CD14-positive monocyte (primary cell): Measurements from ENCODE around the gene RAMP1. TPM values are rescaled to one million over a fixed set of nuclear protein-coding genes. Genes with fewer than 3 reads are reported as not detected.

Experiments
- DNase-seq, 3 donors: peaks; one replicate each; pipeline ENCODE4 v3.0.0-alpha.2; 2011 to 2022
- H2AFZ ChIP-seq: 2 replicates; pipeline ENCODE4 v1.6.0; 2012; ENCODE audit warnings: mild to moderate bottlenecking, low read depth, low read length, inconsistent platforms; ENCODE audit not compliant: insufficient read depth, poor library complexity, severe bottlenecking
- H3K27ac ChIP-seq, 2 donors: 1 replicate in 1 of 2; 2 replicates in 1 of 2; pipeline ENCODE4 v1.5.1; 2012 to 2013; ENCODE audit warnings: low read length in 2 of 2, control low read depth in 1 of 2, inconsistent platforms in 1 of 2, low read depth in 1 of 2, mild to moderate bottlenecking in 1 of 2
- H3K27me3 ChIP-seq, 2 donors: one replicate each; pipeline versions ENCODE4 v1.6.0 to v1.6.1; 2011 to 2013; ENCODE audit warnings: low read length in 2 of 2; ENCODE audit not compliant: control insufficient read depth in 2 of 2, insufficient read depth in 2 of 2
- H3K36me3 ChIP-seq, 2 donors: replicated peaks in 1 of 2; 1 replicate in 1 of 2; 2 replicates in 1 of 2; pipeline versions ENCODE4 v1.5.1 to v1.6.1; 2012 to 2013; ENCODE audit warnings: low read length in 2 of 2, control low read depth in 1 of 2, inconsistent platforms in 1 of 2, mild to moderate bottlenecking in 1 of 2; ENCODE audit not compliant: insufficient read depth in 2 of 2, control insufficient read depth in 1 of 2
- H3K4me1 ChIP-seq, 2 donors: 1 replicate in 1 of 2; 2 replicates in 1 of 2; pipeline versions ENCODE4 v1.5.1 to v1.6.1; 2012 to 2013; ENCODE audit warnings: low read length in 2 of 2, control low read depth in 1 of 2, inconsistent platforms in 1 of 2, mild to moderate bottlenecking in 1 of 2, moderate library complexity in 1 of 2; ENCODE audit not compliant: insufficient read depth in 2 of 2, control insufficient read depth in 1 of 2
- H3K4me2 ChIP-seq: replicated peaks from 2 replicates; pipeline ENCODE3; 2012; ENCODE audit warnings: low read length, moderate library complexity, mild to moderate bottlenecking; ENCODE audit not compliant: poor library complexity, severe bottlenecking; ENCODE audit errors: extremely low read depth
- H3K4me3 ChIP-seq, 3 experiments: fragments of 200-600 bp in 1 of 3; sonication (generic) in 1 of 3; replicated peaks in 1 of 3; 1 replicate in 2 of 3; 2 replicates in 1 of 3; pipeline ENCODE4 v1.5.1; 2011 to 2013; ENCODE audit warnings: low read length in 3 of 3, mild to moderate bottlenecking in 3 of 3, control low read depth in 2 of 3, low read depth in 2 of 3, inconsistent platforms in 1 of 3, moderate library complexity in 1 of 3
- H3K79me2 ChIP-seq: 2 replicates; pipeline ENCODE4 v1.6.0; 2012; ENCODE audit warnings: mild to moderate bottlenecking, control low read depth, inconsistent platforms, low read length, moderate library complexity; ENCODE audit not compliant: insufficient read depth
- H3K9ac ChIP-seq: 2 replicates; pipeline ENCODE4 v1.6.0; 2017; ENCODE audit warnings: low read length, mild to moderate bottlenecking; ENCODE audit not compliant: insufficient read depth, poor library complexity, severe bottlenecking
- H3K9me3 ChIP-seq, 2 donors: replicated peaks in 1 of 2; 1 replicate in 1 of 2; 2 replicates in 1 of 2; pipeline versions ENCODE4 v1.5.1 to v1.6.1; 2012 to 2013; ENCODE audit warnings: low read length in 2 of 2, control low read depth in 1 of 2; ENCODE audit not compliant: control insufficient read depth in 1 of 2, insufficient read depth in 1 of 2
- H4K20me1 ChIP-seq: 2 replicates; pipeline ENCODE4 v1.6.0; 2012; ENCODE audit warnings: mild to moderate bottlenecking, low read length, control low read depth, moderate library complexity; ENCODE audit not compliant: insufficient read depth
- H3K27ac Mint-ChIP-seq, 7 donors: one replicate each; pipeline ENCODE4 v1.8.0; 2020; ENCODE audit warnings: mild to moderate bottlenecking in 7 of 7, mixed read lengths in 7 of 7, moderate library complexity in 6 of 7, inconsistent platforms in 2 of 7
- H3K27me3 Mint-ChIP-seq, 3 donors: one replicate each; pipeline ENCODE4 v1.8.0; 2021 to 2022; ENCODE audit warnings: low read depth in 3 of 3, mild to moderate bottlenecking in 3 of 3, mixed read lengths in 3 of 3, moderate library complexity in 3 of 3, inconsistent platforms in 1 of 3
- H3K36me3 Mint-ChIP-seq, 2 donors: one replicate each; pipeline ENCODE4 v1.8.0; 2020; ENCODE audit warnings: mixed read lengths in 2 of 2, inconsistent platforms in 1 of 2, mild to moderate bottlenecking in 1 of 2
- H3K4me1 Mint-ChIP-seq: one replicate; pipeline ENCODE4 v1.8.0; 2020; ENCODE audit warnings: mild to moderate bottlenecking, mixed read lengths
- H3K4me3 Mint-ChIP-seq, 2 donors: one replicate each; pipeline ENCODE4 v1.8.0; 2020; ENCODE audit warnings: mild to moderate bottlenecking in 2 of 2, mixed read lengths in 2 of 2, moderate library complexity in 1 of 2
- H3K9me3 Mint-ChIP-seq, 7 donors: one replicate each; pipeline ENCODE4 v1.8.0; 2020 to 2022; ENCODE audit warnings: mixed read lengths in 7 of 7, mild to moderate bottlenecking in 6 of 7, moderate library complexity in 6 of 7, inconsistent platforms in 2 of 7
- WGBS: methylation state at CpG from one replicate; pipeline ENCODE4 v1.1.5; 2013; ENCODE audit warnings: missing lambda C conversion rate; ENCODE audit not compliant: insufficient coverage; 5-methylcytosine and 5-hydroxymethylcytosine counted together
- intact Hi-C, 2 donors: fragments of 100-400 bp; cut with micrococcal nuclease; formaldehyde crosslinking; loops; one replicate each; pipeline versions ENCODE4 v1.15.0 to v1.15.1; 2023
- polyA plus RNA-seq, 3 donors: library from polyadenylated mRNA; depleted of rRNA in 1 of 3; unstranded in 2 of 3; stranded (reverse) in 1 of 3; fragments of 300-500 nt in 2 of 3; fragments of >200 nt in 1 of 3; fragmentation: Illumina TruSeq in 2 of 3; gene quantifications; 1 replicate in 2 of 3; 2 replicates in 1 of 3; pipeline ENCODE4 v1.2.3, GENCODE V29; 2012 to 2021
- TF ChIP-seq, protein P1 (sequence below): fragments of 200-600 bp; IDR thresholded peaks from one replicate; pipeline ENCODE4 v1.8.0; 2022; ENCODE audit warnings: antibody characterized with exemption, mild to moderate bottlenecking

The RAMP1 gene
- polyA plus RNA-seq, 3 donors, result not detected

DNA sequence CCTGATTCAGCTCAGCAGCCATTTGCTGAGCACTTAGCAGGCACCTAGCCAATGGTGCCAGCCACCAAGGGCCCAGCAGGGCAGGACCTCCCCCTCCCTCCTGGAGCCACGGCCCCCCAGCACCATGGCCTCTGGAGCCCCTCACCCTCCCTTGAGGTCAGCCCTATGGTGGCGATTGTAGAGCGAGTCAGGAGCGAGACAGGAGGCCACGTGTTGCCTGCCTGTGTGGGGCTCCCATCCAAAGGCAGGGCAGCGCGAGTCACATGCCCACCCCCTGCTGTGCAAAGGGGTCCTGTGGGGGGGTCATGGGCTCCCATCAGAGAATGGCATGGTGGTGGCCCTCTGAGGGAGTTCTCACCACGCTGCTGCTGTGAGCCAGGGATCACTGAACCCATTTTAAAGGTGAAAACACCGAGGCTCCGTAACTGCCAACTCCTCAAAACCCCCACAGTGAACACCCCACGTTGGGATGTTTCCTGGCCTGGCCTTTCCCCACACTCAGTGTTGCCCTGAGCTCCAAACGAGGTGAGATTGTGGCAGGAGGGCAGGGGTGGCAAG is 35.6 kb downstream of the RAMP1 start:
- no peak overlapping the region for H3K27ac Mint-ChIP-seq
- H3K36me3 ChIP-seq, result no peaks in the 10 kb centered on the region
- H3K36me3 Mint-ChIP-seq, result no peaks in the 10 kb centered on the region
- H4K20me1 ChIP-seq, result no peaks in the 10 kb centered on the region
- H3K9me3 Mint-ChIP-seq, result no peaks in the 10 kb centered on the region
- H3K9me3 ChIP-seq, result no peaks in the 10 kb centered on the region
- H3K9ac ChIP-seq, result no peak overlapping the region
- no peak overlapping the region for H3K4me3 ChIP-seq
- intact Hi-C loops, result no loop called here
- no peak overlapping the region for H2AFZ ChIP-seq
- H3K4me1 ChIP-seq, result peaks cover 7 to 8% of the 10 kb centered on the region in 2 donors
- no peaks in the 10 kb centered on the region for H3K79me2 ChIP-seq
- peaks cover 0 to 4% (median 2%) of the 10 kb centered on the region in 3 donors for H3K27me3 Mint-ChIP-seq
- WGBS, result 94% methylated on average over 6 of the region's 12 CpGs
- DNase-seq, result no peak
- no peak overlapping the region for H3K27ac ChIP-seq
- H3K4me3 Mint-ChIP-seq, result no peak overlapping the region
- TF ChIP-seq, protein P1, sequence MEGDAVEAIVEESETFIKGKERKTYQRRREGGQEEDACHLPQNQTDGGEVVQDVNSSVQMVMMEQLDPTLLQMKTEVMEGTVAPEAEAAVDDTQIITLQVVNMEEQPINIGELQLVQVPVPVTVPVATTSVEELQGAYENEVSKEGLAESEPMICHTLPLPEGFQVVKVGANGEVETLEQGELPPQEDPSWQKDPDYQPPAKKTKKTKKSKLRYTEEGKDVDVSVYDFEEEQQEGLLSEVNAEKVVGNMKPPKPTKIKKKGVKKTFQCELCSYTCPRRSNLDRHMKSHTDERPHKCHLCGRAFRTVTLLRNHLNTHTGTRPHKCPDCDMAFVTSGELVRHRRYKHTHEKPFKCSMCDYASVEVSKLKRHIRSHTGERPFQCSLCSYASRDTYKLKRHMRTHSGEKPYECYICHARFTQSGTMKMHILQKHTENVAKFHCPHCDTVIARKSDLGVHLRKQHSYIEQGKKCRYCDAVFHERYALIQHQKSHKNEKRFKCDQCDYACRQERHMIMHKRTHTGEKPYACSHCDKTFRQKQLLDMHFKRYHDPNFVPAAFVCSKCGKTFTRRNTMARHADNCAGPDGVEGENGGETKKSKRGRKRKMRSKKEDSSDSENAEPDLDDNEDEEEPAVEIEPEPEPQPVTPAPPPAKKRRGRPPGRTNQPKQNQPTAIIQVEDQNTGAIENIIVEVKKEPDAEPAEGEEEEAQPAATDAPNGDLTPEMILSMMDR, result no peak
- H3K4me1 Mint-ChIP-seq, result peaks cover 22% of the 10 kb centered on the region
- no peak overlapping the region for H3K4me2 ChIP-seq
- no peaks in the 10 kb centered on the region for H3K27me3 ChIP-seq

DNA sequence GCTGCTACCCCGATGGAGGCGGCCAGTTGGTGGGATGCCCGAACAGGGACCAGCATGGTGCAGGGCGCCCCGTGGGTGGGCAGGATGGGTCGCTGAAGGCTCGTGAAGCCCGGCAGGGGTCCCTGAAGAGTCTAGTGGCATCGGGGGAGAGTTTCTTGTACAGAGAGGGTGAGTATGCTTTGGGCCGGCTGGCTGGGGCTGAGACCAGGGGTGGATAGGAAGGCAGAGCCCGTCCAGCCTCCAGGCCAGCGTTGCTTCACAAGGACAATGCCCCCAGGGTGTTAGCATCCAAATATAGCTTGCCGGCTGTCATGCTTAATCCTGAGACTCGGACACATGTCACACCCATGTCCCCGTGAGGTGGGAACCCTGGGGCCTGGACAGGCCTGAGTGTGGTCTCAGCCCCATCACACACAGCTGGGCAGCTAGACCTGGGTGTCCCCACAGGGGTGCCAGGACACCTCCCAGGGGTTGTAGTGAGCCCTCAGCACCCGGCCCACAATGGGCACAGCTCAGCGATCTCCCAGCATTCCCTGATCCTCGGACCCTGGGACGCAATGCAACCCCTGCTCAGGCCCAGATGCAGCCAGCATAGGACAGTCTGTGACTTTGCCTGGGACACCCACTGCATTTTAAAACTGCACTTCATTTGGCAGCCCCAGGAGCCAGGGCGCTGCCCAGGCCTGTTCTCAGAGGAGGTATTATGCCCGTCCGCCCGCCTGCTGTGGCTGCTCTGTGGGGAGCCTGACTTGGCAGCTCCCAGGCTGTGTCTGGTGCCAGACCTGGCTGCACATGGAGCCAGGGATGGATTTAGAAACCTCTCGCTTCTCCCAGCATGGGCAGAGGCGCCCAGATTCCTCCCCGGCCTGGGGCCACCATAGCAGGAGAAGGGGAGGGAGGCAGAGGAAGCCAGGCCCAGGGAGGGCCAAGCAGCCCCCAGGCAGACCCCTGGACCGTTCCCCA is 36.4 kb downstream of the RAMP1 start:
- H2AFZ ChIP-seq, result no peak overlapping the region
- Mint-ChIP-seq H3K27me3 (peaks cover 0 to 4% (median 2%) of the 10 kb centered on the region in 3 donors), H3K9me3 (no peaks in the 10 kb centered on the region), H3K4me1 (peaks cover 19% of the 10 kb centered on the region), H3K27ac (no peak overlapping the region), H3K4me3 (no peak overlapping the region), H3K36me3 (no peaks in the 10 kb centered on the region)
- no peaks in the 10 kb centered on the region for H4K20me1 ChIP-seq
- H3K9ac ChIP-seq, result no peak overlapping the region
- no peaks in the 10 kb centered on the region for H3K36me3 ChIP-seq
- H3K4me3 ChIP-seq, result no peak overlapping the region
- 94% methylated on average over 23 of the region's 27 CpGs for WGBS
- TF ChIP-seq, protein P1, result no peak
- no peak overlapping the region for H3K4me2 ChIP-seq
- no peaks in the 10 kb centered on the region for H3K27me3 ChIP-seq
- peaks cover 7 to 8% of the 10 kb centered on the region in 2 donors for H3K4me1 ChIP-seq
- no peaks in the 10 kb centered on the region for H3K9me3 ChIP-seq
- DNase-seq, result no peak
- intact Hi-C loops, result no loop called here
- no peaks in the 10 kb centered on the region for H3K79me2 ChIP-seq
- H3K27ac ChIP-seq, result no peak overlapping the region
